Right lobe of liver (tissue), 4 donors: ENCODE data around the gene NFIB.

Experiments
- CTCF ChIP-seq, 4 donors: fragments of 200-600 bp in 3 of 4; fragments of 450-650 bp in 1 of 4; IDR thresholded peaks; one replicate each; pipeline versions ENCODE4 v1.5.1 to v1.8.0; 2016 to 2022; ENCODE audit warnings: antibody characterized with exemption in 4 of 4, mild to moderate bottlenecking in 2 of 4
- POLR2A ChIP-seq: fragments of 450-650 bp; IDR thresholded peaks from one replicate; pipeline ENCODE4 v1.6.1; 2017; ENCODE audit warnings: antibody characterized with exemption, mild to moderate bottlenecking
- donor health status: DM: no; HTN: no; CAD: no.
- donor health status: DM: no; HTN: no; CAD: no.
- donor health status: DM: no; HTN: yes; CAD: no.

GRCh38 chr9:14288433-14288832 lies 25.5 kb downstream of the NFIB start:
- TF ChIP-seq POLR2A, result no peak
- no peak for TF ChIP-seq CTCF (IDR thresholded peaks at IDR 0.05)
